Measurements from ENCODE around the gene BTBD19.
"Not testable (repeated sequence)": the region's sequence is repeated elsewhere in the genome, so short reads cannot be mapped to it uniquely, and the experiment has no call there.

The BTBD19 gene

GRCh38 chr1:44810101-44810761 lies 1.9 kb downstream of the BTBD19 start:
- no peak for FAIRE-seq

- not testable (repeated sequence) for FAIRE-seq
Observed at GRCh38 chr1:44810762-44811105, 2.4 kb downstream of the BTBD19 start.

DNA sequence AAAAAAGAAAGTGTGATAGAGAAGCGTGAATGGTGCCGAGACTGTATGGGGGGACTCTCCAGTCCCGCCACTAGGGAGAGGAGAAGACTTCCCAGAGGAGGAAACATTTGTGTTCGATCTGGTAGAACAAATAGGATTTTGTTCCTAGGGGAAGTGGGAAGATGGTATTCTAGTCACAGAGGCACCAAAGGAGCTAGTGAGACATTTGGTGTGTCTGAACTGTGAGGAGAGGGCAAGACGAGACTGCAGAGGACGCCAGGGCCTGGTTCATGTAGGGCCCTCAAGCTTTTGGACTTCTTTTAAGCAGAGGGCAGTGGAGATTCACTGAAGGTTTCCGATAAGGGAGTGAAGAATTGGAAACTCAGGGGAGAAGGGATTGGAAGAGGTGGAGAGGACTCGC lies 2.9 kb downstream of the BTBD19 start:
- no peak for FAIRE-seq

DNA sequence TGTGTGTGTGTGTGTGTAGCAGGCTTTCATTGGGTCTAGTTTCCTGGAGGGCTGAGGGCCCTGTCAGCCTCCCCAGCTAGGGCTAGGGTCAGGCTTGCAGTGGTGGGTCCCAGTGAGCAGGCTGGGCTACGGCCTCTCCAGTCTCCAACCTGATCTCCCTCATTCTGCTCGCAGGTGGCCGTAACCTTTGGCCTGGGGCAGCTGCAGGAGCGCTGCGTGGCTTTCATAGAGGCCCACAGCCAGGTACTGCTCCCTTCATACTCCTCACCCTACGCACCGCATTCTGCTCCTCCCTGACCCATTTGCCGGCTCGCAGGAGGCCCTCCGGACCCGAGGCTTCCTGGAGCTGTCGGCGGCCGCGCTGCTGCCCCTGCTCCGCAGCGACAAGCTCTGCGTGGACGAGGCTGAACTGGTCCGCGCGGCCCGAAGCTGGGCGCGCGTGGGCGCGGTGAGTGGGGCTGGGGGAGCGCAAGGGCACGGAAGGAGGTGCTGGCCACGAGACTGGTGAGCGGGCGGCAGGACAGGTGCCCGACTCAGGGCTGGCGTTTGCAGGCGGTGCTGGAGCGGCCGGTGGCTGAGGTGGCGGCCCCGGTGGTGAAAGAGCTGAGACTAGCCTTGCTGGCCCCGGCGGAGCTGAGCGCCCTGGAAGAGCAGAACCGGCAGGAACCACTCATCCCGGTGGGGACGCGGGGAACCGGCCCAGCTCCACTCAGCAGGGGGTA lies 4.7 kb downstream of the BTBD19 start:
- FAIRE-seq, result no peak

DNA sequence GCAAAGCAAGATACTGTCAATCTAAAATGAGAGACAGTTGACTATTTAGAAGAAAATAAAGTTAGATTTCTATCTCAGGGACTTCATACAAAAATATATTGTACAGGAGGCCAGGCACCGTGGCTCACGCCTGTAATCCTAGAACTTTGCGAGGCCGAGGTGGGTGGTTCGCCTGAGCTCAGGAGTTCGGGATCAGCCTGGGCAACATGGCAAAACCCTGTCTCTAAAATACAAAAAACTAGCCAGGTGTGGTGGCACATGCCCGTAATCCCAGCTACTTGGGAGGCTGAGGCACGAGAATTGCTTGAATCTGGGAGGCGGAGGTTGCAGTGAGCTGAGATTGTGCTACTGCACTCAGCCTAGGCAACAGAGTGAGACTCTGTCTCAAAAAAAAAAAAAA lies 7.6 kb downstream of the BTBD19 start:
- not testable (repeated sequence) for FAIRE-seq

GRCh38 chr1:44817307-44817706 lies 9.0 kb downstream of the BTBD19 start:
- no peak for FAIRE-seq

DNA sequence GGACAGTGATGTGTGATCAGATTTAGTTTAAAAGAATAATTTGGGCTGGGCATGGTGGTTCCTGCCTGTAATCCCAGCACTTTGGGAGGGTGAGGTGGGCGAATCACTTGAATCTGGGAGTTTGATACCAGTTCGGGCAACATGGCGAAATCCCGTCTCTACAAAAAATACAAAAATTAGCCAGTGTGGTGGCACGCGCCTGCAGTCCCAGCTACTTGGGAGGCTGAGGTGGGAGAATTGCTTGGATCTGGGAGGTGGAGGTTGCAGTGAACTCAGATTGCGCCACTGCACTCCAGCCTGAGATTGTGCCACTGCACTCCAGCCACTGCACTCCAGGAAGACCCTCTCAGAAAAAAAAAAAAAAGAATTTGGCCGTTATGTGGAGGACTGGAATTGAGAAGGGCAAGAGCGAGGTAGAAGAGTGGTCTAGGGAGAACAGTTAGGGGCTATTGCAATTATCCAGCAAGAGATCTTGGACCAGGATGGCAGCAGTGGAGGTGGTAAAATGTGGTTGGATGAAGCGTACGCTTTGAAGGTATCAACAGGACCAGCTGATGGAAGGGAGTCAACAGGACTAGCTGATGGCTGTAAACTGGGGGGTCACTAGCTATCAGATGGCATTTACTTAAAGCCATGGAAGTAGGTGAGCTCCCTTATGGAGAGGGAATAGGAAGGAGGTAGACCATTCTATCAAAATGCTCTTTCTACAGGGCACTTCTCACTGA lies 9.6 kb downstream of the BTBD19 start:
- FAIRE-seq, result no peak

GRCh38 chr1:44819196-44819607 lies 10.9 kb downstream of the BTBD19 start:
- FAIRE-seq, result no peak

DNA sequence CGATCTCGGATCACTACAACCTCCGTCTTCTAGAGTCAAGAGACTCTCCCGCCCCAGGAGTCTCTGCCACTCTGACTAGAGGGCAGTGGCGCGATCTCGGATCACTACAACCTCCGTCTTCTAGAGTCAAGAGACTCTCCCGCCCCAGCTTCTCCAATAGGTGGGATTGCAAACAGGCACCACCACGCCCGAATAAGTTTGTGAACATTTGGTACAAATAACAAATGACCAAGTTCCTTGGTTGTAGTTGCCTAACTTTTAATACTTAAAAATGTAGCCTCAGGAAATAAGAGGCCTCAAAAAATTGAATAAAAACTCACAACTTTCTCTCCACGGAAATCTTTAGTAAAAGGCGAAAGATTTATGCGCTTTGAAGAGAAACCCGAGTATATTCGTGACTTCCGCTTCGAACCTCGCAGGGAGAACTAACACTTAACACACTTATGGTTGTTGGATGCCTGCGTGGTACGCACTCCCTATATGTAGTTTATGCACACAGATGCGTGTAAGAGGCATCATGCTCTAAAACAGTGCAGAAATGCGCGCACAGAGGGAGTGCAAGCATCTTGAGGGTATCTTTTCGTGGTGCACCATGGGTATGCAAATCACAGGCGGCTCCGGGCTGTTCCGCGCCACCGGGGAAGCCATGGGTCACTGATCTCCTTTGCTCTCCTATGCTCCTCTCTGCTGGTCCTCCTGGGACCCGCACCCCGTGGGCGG lies 11.4 kb downstream of the BTBD19 start:
- peak; percentile 98 for FAIRE-seq

DNA sequence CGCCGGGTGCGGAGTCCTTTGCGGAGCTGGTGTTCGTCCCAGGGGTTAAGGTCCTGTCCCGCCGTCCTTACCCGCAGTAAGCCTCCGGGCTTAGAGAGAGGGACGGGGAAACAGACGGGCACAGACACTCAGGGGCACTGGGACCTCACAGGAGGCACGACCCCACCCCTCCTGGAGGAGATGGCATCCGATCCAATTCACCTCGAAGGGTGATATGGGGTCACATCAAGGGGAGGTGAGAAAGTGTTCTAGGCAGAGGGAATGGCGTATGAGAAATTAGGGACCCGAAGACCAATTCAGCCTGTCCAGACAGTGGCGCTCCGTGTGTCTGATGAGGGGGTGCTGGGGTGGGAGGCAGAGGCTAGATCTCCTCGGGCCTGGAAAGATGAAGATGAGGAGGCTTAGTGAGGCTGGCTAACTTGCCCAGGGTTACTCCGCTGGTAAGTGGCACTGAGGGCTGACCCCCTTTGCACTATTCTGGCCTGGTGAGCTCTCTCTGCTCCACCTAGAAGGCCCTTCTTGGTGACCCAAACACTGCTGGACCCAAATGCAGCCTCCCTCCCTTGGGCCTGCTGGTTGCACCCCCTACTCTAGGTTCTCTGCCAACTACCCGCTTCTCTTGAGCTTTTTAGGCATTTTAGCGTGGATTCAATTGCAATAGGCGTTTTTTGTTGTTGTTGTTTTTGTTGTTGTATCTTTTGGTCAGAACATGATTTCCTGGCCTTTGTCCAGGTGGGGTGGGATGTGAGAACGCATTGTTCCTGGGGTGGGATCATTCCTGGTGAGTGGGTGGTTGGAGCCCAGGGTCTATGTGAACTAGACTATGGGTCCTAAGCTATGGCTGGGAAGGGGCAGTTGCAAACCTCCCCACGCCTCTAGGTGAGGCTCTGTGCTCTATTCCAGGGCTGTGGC lies 12.3 kb downstream of the BTBD19 start:
- no peak for FAIRE-seq

DNA sequence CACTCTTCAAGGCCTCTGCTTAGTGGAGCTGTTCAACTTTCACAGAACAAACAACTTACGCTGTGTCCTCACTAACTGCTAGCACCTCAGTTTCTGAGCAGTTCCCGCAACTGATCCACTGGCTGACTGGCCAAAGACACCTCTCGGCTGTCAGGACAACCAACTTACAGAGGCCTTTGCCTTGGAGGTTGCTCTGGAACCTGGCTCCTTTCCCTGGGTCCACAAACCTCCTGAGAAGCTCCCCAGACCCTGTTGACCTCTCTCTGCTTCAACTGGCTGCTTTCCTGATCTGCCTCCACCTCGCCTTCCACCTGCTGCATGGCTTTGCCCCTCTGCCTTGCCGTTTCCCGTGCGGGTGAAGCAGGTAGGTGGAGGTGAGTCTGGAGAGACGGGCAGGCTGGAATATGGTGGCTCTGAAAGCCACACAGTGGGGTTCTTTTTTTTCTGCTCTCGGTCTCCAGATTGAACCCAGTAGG lies 13.0 kb downstream of the BTBD19 start:
- no peak for FAIRE-seq

GRCh38 chr1:44822131-44822701 lies 13.9 kb downstream of the BTBD19 start:
- no peak for FAIRE-seq

DNA sequence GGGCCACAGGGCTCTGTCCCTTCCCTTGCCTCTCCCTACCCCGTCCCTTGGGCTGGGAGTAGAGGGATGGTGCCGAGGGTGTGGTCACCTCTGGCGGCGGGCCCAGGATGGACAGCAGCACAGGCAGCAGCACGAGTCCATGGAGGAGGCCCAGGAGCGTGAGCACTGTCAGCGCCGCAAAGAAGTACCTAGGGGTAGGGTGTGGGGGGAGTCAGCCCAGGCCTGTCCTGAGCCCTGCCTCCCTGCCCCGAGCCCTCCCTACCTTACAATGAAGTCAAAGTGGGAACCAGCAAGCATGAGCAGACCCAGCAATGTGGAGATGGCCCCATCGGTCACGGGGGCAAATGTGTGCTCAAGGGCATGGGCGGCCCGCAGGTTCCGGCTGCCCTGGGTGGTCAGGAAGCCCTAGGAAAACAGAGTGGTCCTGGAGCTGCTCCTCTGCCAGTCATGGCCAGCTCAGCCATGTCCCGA lies 14.7 kb downstream of the BTBD19 start:
- no peak for FAIRE-seq

DNA sequence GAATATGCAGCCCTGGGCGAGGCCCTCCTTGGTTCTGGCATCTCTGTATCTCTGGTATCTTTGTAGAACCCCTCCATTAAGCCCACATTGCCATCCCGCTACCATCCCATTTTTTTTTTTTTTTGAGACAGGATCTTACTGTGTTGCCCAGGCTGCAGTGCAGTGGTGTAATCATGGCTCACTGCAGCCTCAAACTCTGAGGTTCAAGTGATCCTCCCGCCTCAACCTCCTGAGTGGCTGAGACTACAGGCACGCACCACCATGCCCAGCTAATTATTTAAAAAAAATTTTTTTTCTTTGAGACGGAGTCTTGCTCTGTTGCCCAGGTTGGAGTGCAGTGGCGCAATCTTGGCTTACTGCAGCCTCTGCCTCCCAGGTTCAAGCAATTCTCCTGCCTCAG lies 16.1 kb downstream of the BTBD19 start:
- not testable (repeated sequence) for FAIRE-seq

DNA sequence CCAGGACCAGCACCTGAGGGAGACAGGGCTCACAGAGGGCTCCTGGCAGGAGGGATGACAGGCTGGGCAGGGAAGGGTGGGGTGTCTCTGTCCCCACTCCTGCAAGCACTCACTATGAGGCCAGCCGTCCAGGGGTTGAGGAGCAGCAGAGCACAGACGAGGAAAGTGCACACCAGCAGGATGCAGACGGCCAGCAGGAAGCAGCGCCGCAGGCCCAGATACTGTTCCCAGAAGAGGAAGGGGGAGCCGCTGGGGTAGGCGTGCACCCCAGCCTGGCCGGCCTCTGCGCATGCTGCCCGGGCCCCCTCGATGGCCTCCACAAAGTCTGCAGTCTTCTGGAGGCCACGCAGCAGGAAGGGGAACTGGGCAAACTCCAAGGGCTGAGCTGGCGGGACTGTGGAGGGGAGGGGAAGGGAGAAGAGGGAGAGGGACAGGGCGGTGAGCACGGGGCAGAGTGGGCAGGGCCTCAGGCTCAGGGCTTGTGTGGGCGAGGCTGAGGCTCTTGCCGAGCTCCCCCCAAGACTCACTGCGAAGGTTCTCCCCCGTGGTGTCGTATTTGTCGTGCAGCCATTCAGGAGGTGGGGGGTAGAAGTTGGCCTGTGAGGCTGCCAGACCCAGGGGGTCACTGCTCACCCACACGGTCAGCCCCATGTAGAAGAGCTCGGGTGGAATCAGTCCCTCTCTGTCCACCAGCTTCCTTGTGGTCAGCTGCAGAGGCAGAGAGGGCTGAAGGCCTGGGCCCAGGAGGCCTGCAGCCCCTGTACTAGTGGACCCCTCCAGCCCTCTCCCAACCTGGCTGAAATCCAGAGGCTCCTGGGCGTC lies 18.3 kb downstream of the BTBD19 start:
- FAIRE-seq, result no peak

- no peak for FAIRE-seq
Observed at GRCh38 chr1:44827197-44828002, 19.1 kb downstream of the BTBD19 start.

DNA sequence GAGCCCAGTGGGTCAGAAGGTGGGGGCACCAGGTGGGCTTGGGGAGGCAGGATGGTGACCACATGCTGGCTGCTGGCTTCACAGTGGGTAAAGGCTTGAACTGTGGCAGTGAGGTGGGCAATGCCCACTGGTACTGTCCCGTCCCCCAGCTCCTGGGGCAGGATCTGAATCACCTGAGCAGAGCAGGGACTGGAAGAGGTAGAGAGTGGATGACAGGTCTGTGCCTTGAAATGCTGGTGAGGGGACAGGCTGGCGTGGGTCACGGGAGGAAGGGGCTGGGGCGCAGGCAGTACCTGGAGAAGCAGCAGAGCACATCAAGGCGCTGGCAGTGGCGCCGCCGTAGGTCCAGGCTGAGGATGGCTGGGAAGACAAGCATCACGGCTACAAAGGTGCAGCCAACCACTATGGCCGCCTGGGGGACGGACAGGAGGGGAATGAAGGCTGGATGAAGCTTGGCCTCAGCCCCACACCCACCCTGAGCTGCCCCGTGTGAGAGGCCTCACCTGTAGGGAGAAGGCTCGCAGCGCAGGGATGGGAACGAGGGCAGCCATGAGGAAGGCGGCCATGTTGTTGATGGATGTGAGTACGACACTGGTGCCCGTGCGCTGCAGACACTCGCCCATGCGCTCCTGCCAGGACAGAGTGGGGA lies 19.8 kb downstream of the BTBD19 start:
- no peak for FAIRE-seq

GRCh38 chr1:44828841-44829440 lies 20.6 kb downstream of the BTBD19 start:
- FAIRE-seq, result no peak

All from A204.1 (cell line).